Activated CD4-positive, alpha-beta T cell treated with anti-CD3 and anti-CD28 coated beads, Interleukin-2, amount 10 ng/mL, durations not matched to agents 7 days and 5 days (primary cell): Measurements from ENCODE around the gene PURB. TPM values are rescaled to one million over a fixed set of nuclear protein-coding genes. Genes with fewer than 3 reads are reported as not detected.
"Not testable (repeated sequence)": the region's sequence is repeated elsewhere in the genome, so short reads cannot be mapped to it uniquely, and the experiment has no call there.

ENCODE experiments used
- CTCF ChIA-PET: fragments of 350-600 bp; sonication (Branson Sonifier 250); formaldehyde crosslinking; loops from one replicate; lab custom pipeline; 2021; ENCODE audit warnings: antibody characterized with exemption; lab: Charles Lee
- POLR2A ChIA-PET: fragments of 350-600 bp; sonication (Branson Sonifier 250); formaldehyde crosslinking; loops from one replicate; lab custom pipeline; 2021; ENCODE audit warnings: antibody characterized with exemption; lab: Charles Lee
- DNase-seq: peaks from one replicate; pipeline ENCODE4 v3.0.0-alpha.2; 2020
- H3K27ac Mint-ChIP-seq: one replicate; pipeline ENCODE4 v1.8.0; 2021; ENCODE audit warnings: mild to moderate bottlenecking, moderate library complexity, mixed read lengths
- H3K27me3 Mint-ChIP-seq: one replicate; pipeline ENCODE4 v1.8.0; 2021; ENCODE audit warnings: mixed read lengths
- H3K36me3 Mint-ChIP-seq: one replicate; pipeline ENCODE4 v1.8.0; 2021; ENCODE audit warnings: low read depth, mixed read lengths
- H3K4me1 Mint-ChIP-seq: one replicate; pipeline ENCODE4 v1.8.0; 2021; ENCODE audit warnings: mixed read lengths
- H3K4me3 Mint-ChIP-seq: one replicate; pipeline ENCODE4 v1.8.0; 2021; ENCODE audit warnings: mild to moderate bottlenecking, moderate library complexity, mixed read lengths
- H3K9me3 Mint-ChIP-seq: one replicate; pipeline ENCODE4 v1.8.0; 2021; ENCODE audit warnings: mixed read lengths
- total RNA-seq, 2 experiments: library from RNA; stranded (reverse); gene quantifications; one replicate each; pipeline ENCODE4 v1.2.3, GENCODE V29; 2021

Gene PURB
- total RNA-seq, 2 experiments from 2014 or later, result 22.9 to 24.1 TPM

GRCh38 chr7:44847920-44848634, 37.3 kb downstream of the PURB start, which contains the start of gene H2AZ2:
TSS of gene H2AZ2 (minus strand) at chr7:44848087. CDS start at chr7:44847971, 116 bp downstream.
- Mint-ChIP-seq H3K27me3 (no peaks in the 10 kb centered on the region), H3K27ac (peak within 1 kb of the TSS; percentile 99), H3K9me3 (no peaks in the 10 kb centered on the region), H3K4me1 (peaks cover 35% of the 10 kb centered on the region), H3K36me3 (peaks cover 18% of the 10 kb centered on the region), H3K4me3 (peak within 1 kb of the TSS; percentile 91)
- peak; percentile 100 for DNase-seq
- ChIA-PET CTCF (interaction anchor here (0.6 to 4.1 kb wide), 35 partner anchors 9 to 611 kb away, joined by 3 to 14 read pairs (median 4); partner anchors contain the start of genes DDX56, MYO1G, PURB and TBRG4), POLR2A (interaction anchor here (0.6 to 1.3 kb wide), 6 partner anchors 37 to 241 kb away, joined by 3 to 4 read pairs (median 3); partner anchors contain the start of genes OGDH and PURB)

- POLR2A ChIA-PET, result interaction anchor here (0.6 to 1.3 kb wide), 5 partner anchors 37 to 98 kb away, joined by 3 to 4 read pairs (median 3); partner anchors contain the start of gene PURB
- peak; percentile 87 for DNase-seq
- Mint-ChIP-seq H3K36me3 (peaks cover 22% of the 10 kb centered on the region), H3K4me3 (peak overlapping the region; percentile 91), H3K9me3 (no peaks in the 10 kb centered on the region), H3K27ac (peak overlapping the region; percentile 99), H3K4me1 (peaks cover 38% of the 10 kb centered on the region), H3K27me3 (no peaks in the 10 kb centered on the region)
- CTCF ChIA-PET, result interaction anchor here (0.6 to 4.1 kb wide), 28 partner anchors 9 to 611 kb away, joined by 3 to 14 read pairs (median 4); partner anchors contain the start of genes DDX56, PURB and TBRG4
Observed at GRCh38 chr7:44847509-44847919, 37.8 kb downstream of the PURB start.

GRCh38 chr7:44846816-44847508, 38.4 kb downstream of the PURB start:
- POLR2A ChIA-PET, result interaction anchor here (0.6 to 1.3 kb wide), 3 partner anchors 39 to 98 kb away, joined by 3 to 4 read pairs (median 3); partner anchors contain the start of gene PURB
- no peaks in the 10 kb centered on the region for H3K27me3 Mint-ChIP-seq
- DNase-seq, result no peak
- H3K4me1 Mint-ChIP-seq, result peaks cover 43% of the 10 kb centered on the region
- peaks cover 28% of the 10 kb centered on the region for H3K36me3 Mint-ChIP-seq
- CTCF ChIA-PET, result interaction anchor here (0.6 to 4.1 kb wide), 29 partner anchors 8 to 277 kb away, joined by 3 to 14 read pairs (median 4); partner anchors contain the start of genes DDX56, PURB and TBRG4
- H3K4me3 Mint-ChIP-seq, result peak overlapping the region; percentile 91
- no peaks in the 10 kb centered on the region for H3K9me3 Mint-ChIP-seq
- peak overlapping the region; percentile 99 for H3K27ac Mint-ChIP-seq

- ChIA-PET CTCF (interaction anchor here (0.6 to 4.1 kb wide), 14 partner anchors 9 to 277 kb away, joined by 3 to 14 read pairs (median 6); partner anchors contain the start of gene DDX56), POLR2A (interaction anchor here (0.6 kb wide), 1 partner anchor 48 kb away, joined by 3 read pairs; no protein-coding TSS in a partner anchor)
- Mint-ChIP-seq H3K27ac (peak overlapping the region; percentile 99), H3K36me3 (peaks cover 32% of the 10 kb centered on the region), H3K4me3 (peak overlapping the region; percentile 91), H3K4me1 (peaks cover 47% of the 10 kb centered on the region)
- not testable (repeated sequence) for H3K27me3 Mint-ChIP-seq, H3K9me3 Mint-ChIP-seq
- peak; percentile 36 for DNase-seq
Observed at GRCh38 chr7:44846390-44846789, 38.9 kb downstream of the PURB start.

GRCh38 chr7:44845451-44845850, 39.9 kb downstream of the PURB start:
- Mint-ChIP-seq H3K9me3 (no peaks in the 10 kb centered on the region), H3K27ac (peak overlapping the region; percentile 99), H3K4me1 (peaks cover 51% of the 10 kb centered on the region), H3K27me3 (no peaks in the 10 kb centered on the region), H3K36me3 (peaks cover 40% of the 10 kb centered on the region), H3K4me3 (peak overlapping the region; percentile 91)
- DNase-seq, result no peak
- POLR2A ChIA-PET, result no interaction called here
- CTCF ChIA-PET, result interaction anchor here (1.6 to 4.1 kb wide), 5 partner anchors 8 to 278 kb away, joined by 3 to 14 read pairs (median 7); no protein-coding TSS in a partner anchor

- CTCF ChIA-PET, result interaction anchor here (1.2 to 3.3 kb wide), 6 partner anchors 12 to 261 kb away, joined by 3 to 12 read pairs (median 5); partner anchors contain the start of gene PPIA
- H3K4me3 Mint-ChIP-seq, H3K9me3 Mint-ChIP-seq, POLR2A ChIA-PET, H3K27ac Mint-ChIP-seq, DNase-seq, H3K27me3 Mint-ChIP-seq: not testable (repeated sequence)
- H3K4me1 Mint-ChIP-seq, result peaks cover 47% of the 10 kb centered on the region
- peaks cover 45% of the 10 kb centered on the region for H3K36me3 Mint-ChIP-seq
Observed at GRCh38 chr7:44843440-44843839, 41.9 kb downstream of the PURB start.

GRCh38 chr7:44842675-44843074, 42.7 kb downstream of the PURB start:
- H3K27me3 Mint-ChIP-seq, POLR2A ChIA-PET, H3K9me3 Mint-ChIP-seq, DNase-seq, H3K4me3 Mint-ChIP-seq: not testable (repeated sequence)
- CTCF ChIA-PET, result interaction anchor here (1.2 to 3.3 kb wide), 5 partner anchors 11 to 46 kb away, joined by 3 to 12 read pairs (median 6); partner anchors contain the start of gene PPIA
- peak overlapping the region; percentile 68 for H3K27ac Mint-ChIP-seq
- peaks cover 48% of the 10 kb centered on the region for H3K4me1 Mint-ChIP-seq
- peaks cover 47% of the 10 kb centered on the region for H3K36me3 Mint-ChIP-seq

- Mint-ChIP-seq H3K27ac (no peak overlapping the region), H3K4me1 (peaks cover 26% of the 10 kb centered on the region), H3K9me3 (no peaks in the 10 kb centered on the region), H3K27me3 (no peaks in the 10 kb centered on the region), H3K4me3 (no peak overlapping the region), H3K36me3 (peaks cover 56% of the 10 kb centered on the region)
- ChIA-PET CTCF (interaction anchor here (1.9 kb wide), 1 partner anchor 8 kb away, joined by 6 read pairs; no protein-coding TSS in a partner anchor), POLR2A (no interaction called here)
- no peak for DNase-seq
Observed at GRCh38 chr7:44838751-44839150, 46.6 kb downstream of the PURB start.

GRCh38 chr7:44827567-44827966, 57.8 kb downstream of the PURB start:
- ChIA-PET CTCF (interaction anchor here (1.2 to 3.4 kb wide), 3 partner anchors 20 to 72 kb away, joined by 4 to 14 read pairs (median 4); partner anchors contain the start of gene H2AZ2), POLR2A (no interaction called here)
- Mint-ChIP-seq H3K4me3 (no peak overlapping the region), H3K4me1 (peaks cover 18% of the 10 kb centered on the region), H3K36me3 (peaks cover 52% of the 10 kb centered on the region), H3K27ac (no peak overlapping the region), H3K27me3 (no peaks in the 10 kb centered on the region), H3K9me3 (no peaks in the 10 kb centered on the region)
- DNase-seq, result no peak

Other genes with a start within 250 kb of the PURB start
- gene ZMIZ2, start 136.7 kb downstream of the PURB start, total RNA-seq, result 100 to 1,000 TPM in 1 of 2 experiments, 10 to 100 TPM in 1; 98.6 to 100 TPM
- 1,000 to 10,000 TPM; 1,993 to 2,183 TPM for gene PPIA, start 88.8 kb downstream of the PURB start, total RNA-seq
- 100 to 1,000 TPM; 327 to 404 TPM for gene H2AZ2, start 37.4 kb downstream of the PURB start, total RNA-seq
- 100 to 1,000 TPM; 414 to 457 TPM for gene MYO1G, start 93.5 kb upstream of the PURB start, total RNA-seq
- 100 to 1,000 TPM; 134 TPM for gene CCM2, start 114.7 kb upstream of the PURB start, total RNA-seq
- not detected for gene NACAD, start 203.4 kb upstream of the PURB start, total RNA-seq
- gene TBRG4, start 226.2 kb upstream of the PURB start, total RNA-seq, result 100 to 1,000 TPM in 1 of 2 experiments, 10 to 100 TPM in 1; 98.9 to 102 TPM